Adrenal gland (tissue), 12 donors: ENCODE results near the gene PPP2R2C. TPM values are rescaled to one million over a fixed set of nuclear protein-coding genes. Genes with fewer than 3 reads are reported as not detected.

ENCODE experiments used
- DNase-seq, 7 donors: peaks; one replicate each; pipeline ENCODE4 v3.0.0-alpha.2; 2019 to 2020
- H3K27ac ChIP-seq, 5 donors: fragments of 200-600 bp; sonication (generic) in 4 of 5; 1 replicate in 3 of 5; 2 replicates in 2 of 5; pipeline versions ENCODE4 v1.5.1 to v1.8.0; 2016 to 2020; ENCODE audit warnings: mild to moderate bottlenecking in 1 of 5
- H3K27me3 ChIP-seq: fragments of 200-600 bp; 2 replicates; pipeline ENCODE4 v1.8.0; 2021
- H3K36me3 ChIP-seq, 2 donors: fragments of 200-600 bp; replicated peaks in 1 of 2; 1 replicate in 1 of 2; 2 replicates in 1 of 2; pipeline versions ENCODE4 v1.5.1 to v1.8.0; 2018 to 2022
- H3K4me1 ChIP-seq, 2 donors: fragments of 200-600 bp; replicated peaks in 1 of 2; 1 replicate in 1 of 2; 2 replicates in 1 of 2; pipeline versions ENCODE4 v1.5.1 to v1.8.0; 2018 to 2021
- H3K4me3 ChIP-seq, 4 donors: fragments of 200-600 bp; sonication (generic) in 3 of 4; one replicate each; pipeline ENCODE4 v1.5.1; 2016 to 2018
- H3K9me3 ChIP-seq, 3 donors: fragments of 200-600 bp; sonication (generic) in 1 of 3; replicated peaks in 1 of 3; 1 replicate in 2 of 3; 2 replicates in 1 of 3; pipeline versions ENCODE4 v1.5.1 to v1.8.0; 2016 to 2021
- POLR2A ChIP-seq, 2 donors: fragments of 450-650 bp; IDR thresholded peaks; one replicate each; pipeline ENCODE4 v1.6.1; 2017; ENCODE audit warnings: antibody characterized with exemption in 2 of 2, mild to moderate bottlenecking in 2 of 2, moderate library complexity in 1 of 2
- WGBS, 4 donors: extraction: QIAGEN DNeasy Blood & Tissue Kit in 2 of 4; methylation state at CpG; one replicate each; pipeline versions ENCODE4 v1.1.5 to v1.1.7; 2013 to 2017; 5-methylcytosine and 5-hydroxymethylcytosine counted together
- intact Hi-C, 2 donors: fragments of 100-400 bp; cut with DNase I; formaldehyde crosslinking; loops; one replicate each; pipeline versions ENCODE4 v1.14.1 to v1.15.0; 2022 to 2023
- polyA plus RNA-seq, 3 donors: library from polyadenylated mRNA; stranded (reverse); fragments of 200-250 nt in 2 of 3; fragments of 350-450 nt in 1 of 3; fragmentation: Illumina TruSeq in 1 of 3; extraction: RNeasy Lipid Tissue Mini Kit (QIAGEN cat#74804) in 1 of 3; gene quantifications; one replicate each; pipeline ENCODE4 v1.2.3, GENCODE V29; 2013 to 2014
- total RNA-seq, 9 donors: library from RNA; depleted of rRNA in 4 of 9; stranded (reverse); fragments of >200 nt in 4 of 9; fragments of 120-200 nt in 1 of 9; fragmentation: NEBNext Ultra II Directional in 1 of 9; extraction: Animal tissue kit (Norgen Biotek cat#: 25700) in 1 of 9; gene quantifications; one replicate each; pipeline versions ENCODE4 v1.1.0 to v1.2.4, GENCODE V29; 2013 to 2023
- TF ChIP-seq, protein P1 (sequence below), 6 experiments: fragments of 450-650 bp in 4 of 6; fragments of 200-600 bp in 2 of 6; sonication (generic) in 1 of 6; IDR thresholded peaks; 1 replicate in 5 of 6; 2 replicates in 1 of 6; pipeline versions ENCODE4 v1.5.1 to v1.8.0; 2016 to 2021; ENCODE audit warnings: antibody characterized with exemption in 6 of 6, mild to moderate bottlenecking in 2 of 6, moderate library complexity in 1 of 6
- donor health status: healthy with polysubstance abuse.
- donor health status: Bipolar disorder and iron deficiency.
- donor health status: DM: yes; HTN: yes; CAD: no.
- donor health status: DM: no; HTN: no; CAD: no.
- donor health status: DM: no; HTN: no; CAD: no.
- donor health status: DM: yes; HTN: yes; CAD: no.

Gene PPP2R2C
- total and polyA plus RNA-seq, 12 donors = 0.17 to 7.2 (median 2.0) TPM; not detected in 3

DNA sequence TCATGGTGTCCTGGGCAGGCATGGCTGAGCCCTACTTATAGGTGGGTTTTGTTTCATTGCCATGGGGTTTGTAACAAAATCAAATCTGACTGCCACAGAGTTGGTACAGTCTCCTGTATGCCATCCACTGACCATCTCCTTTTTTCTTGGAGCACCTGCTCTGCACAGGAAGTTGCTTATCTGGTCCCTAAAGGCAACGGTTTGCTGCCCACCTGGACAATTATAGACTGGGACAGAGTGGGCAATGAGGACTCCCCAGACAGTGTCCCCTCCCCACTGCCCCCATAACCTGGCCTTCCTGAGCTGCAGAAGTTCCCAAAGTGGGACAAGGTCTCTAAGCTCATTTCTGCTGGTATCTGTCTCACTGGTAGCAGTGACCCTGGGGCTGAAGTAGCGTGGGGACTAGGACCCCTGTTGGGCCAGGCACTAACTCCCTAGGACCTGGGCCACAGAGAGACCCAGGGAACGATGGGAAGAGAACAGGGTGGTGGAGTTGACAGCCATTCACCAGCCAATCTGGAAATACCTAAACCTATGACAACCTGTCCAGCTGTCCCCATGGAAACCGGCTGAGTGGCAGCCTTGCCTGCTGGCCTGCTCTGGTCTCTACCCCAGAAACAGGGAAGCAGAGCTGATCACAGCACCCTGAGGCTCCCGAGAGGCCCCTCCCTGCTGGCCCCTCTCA is 138.1 kb downstream of the PPP2R2C start:
- intact Hi-C loops = loop anchor here (5.0 to 10.0 kb wide), 2 partner anchors 210 to 213 kb away; no protein-coding TSS in a partner anchor
- Histone ChIP-seq H3K36me3 (no peaks in the 10 kb centered on the region), H3K9me3 (no peaks in the 10 kb centered on the region), H3K27ac (no peak overlapping the region), H3K4me1 (no peaks in the 10 kb centered on the region), H3K4me3 (no peak overlapping the region), H3K27me3 (peaks cover 10% of the 10 kb centered on the region)
- no peak for TF ChIP-seq POLR2A (IDR thresholded peaks at IDR 0.05)
- TF ChIP-seq, protein P1, sequence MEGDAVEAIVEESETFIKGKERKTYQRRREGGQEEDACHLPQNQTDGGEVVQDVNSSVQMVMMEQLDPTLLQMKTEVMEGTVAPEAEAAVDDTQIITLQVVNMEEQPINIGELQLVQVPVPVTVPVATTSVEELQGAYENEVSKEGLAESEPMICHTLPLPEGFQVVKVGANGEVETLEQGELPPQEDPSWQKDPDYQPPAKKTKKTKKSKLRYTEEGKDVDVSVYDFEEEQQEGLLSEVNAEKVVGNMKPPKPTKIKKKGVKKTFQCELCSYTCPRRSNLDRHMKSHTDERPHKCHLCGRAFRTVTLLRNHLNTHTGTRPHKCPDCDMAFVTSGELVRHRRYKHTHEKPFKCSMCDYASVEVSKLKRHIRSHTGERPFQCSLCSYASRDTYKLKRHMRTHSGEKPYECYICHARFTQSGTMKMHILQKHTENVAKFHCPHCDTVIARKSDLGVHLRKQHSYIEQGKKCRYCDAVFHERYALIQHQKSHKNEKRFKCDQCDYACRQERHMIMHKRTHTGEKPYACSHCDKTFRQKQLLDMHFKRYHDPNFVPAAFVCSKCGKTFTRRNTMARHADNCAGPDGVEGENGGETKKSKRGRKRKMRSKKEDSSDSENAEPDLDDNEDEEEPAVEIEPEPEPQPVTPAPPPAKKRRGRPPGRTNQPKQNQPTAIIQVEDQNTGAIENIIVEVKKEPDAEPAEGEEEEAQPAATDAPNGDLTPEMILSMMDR (IDR thresholded peaks at IDR 0.05) = no peak
- no peak for DNase-seq
- WGBS, 4 donors = 58 to 85% (median 60%) methylated on average over 4 to 5 of the region's 5 CpGs

DNA sequence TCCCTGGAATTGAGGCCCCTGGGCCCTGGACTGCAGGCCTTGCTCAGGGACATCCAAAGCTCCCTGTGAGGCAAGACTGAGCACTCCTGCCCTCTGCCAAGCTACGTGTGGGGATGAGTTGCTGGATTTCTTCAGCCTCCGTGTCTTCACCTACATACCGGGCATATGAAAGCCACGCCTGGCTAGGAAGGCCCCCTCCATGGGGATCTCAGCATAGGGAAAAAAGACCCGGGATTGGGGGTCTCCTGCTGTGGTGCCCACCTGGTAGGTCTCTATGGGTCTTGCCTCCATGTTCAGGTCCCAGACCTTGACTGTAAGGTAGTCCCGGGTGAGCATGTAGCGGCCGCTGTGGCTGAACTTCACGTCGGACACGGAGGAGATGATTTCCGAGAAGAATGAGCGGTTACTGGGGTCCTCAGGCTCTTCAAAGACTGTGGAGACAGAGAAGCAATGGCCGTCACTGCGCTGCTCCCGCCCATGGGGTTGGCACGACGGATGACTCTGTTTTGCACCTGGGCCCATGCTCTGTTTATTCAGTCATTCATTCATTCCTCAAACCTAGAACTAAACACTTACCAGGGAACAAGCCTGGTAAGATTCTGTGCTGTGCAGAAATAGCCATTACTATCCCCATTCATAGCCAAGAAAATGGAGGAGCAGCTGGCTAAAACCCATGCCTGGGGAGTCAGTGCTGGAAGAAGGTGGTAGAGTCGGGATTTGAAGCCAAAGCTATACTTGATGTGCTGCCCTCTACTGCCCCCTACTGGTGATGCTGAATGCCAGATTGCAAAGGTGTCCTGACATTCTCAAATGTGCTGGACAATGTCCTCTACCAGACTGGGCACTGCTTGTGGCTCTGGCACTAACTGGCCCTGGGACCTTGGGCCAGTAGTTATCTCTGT is 138.9 kb downstream of the PPP2R2C start:
- H3K27me3 ChIP-seq = peaks cover 5% of the 10 kb centered on the region
- no peak overlapping the region for H3K27ac ChIP-seq

DNA sequence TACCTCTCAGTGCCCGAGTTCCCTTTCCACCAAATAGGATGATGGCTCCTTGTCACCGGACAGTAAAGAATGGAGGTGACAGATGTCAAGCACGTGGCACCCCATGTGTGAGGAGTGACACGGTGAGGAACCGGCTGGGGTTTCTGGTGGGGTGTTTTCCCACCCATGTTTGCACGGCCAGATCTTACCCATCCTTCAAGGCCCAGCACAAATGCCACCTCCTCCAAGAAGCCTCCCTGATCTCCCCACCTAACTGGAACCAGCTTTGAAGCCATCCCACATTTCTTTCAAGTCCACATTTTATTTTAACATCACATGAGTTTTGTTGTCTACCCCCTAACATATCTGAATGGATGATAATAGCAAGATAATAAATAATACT is 139.8 kb downstream of the PPP2R2C start:
- 65 to 73% (median 70%) methylated on average over 6 of the region's 6 CpGs for WGBS, 4 donors
- Histone ChIP-seq H3K4me3 (no peak overlapping the region), H3K27me3 (no peaks in the 10 kb centered on the region), H3K36me3 (no peaks in the 10 kb centered on the region), H3K9me3 (no peaks in the 10 kb centered on the region), H3K4me1 (no peaks in the 10 kb centered on the region), H3K27ac (no peak overlapping the region)
- intact Hi-C loops = loop anchor here (5.0 to 10.0 kb wide), 2 partner anchors 212 to 215 kb away; no protein-coding TSS in a partner anchor
- TF ChIP-seq, protein P1 (IDR thresholded peaks at IDR 0.05) = no peak
- TF ChIP-seq POLR2A (IDR thresholded peaks at IDR 0.05) = no peak
- DNase-seq = no peak

More for the DNA sequence above, 138.9 kb downstream of the PPP2R2C start:
- no peaks in the 10 kb centered on the region for H3K9me3 ChIP-seq
- WGBS, 4 donors = 86 to 96% (median 88%) methylated on average over 14 to 19 of the region's 19 CpGs
- TF ChIP-seq, protein P1 (IDR thresholded peaks at IDR 0.05) = peak in 1 of 6 experiments; percentile 15
- TF ChIP-seq POLR2A (IDR thresholded peaks at IDR 0.05) = no peak
- H3K36me3 ChIP-seq = no peaks in the 10 kb centered on the region
- no peak for DNase-seq
- H3K4me1 ChIP-seq = no peaks in the 10 kb centered on the region
- no peak overlapping the region for H3K4me3 ChIP-seq
- intact Hi-C loops = loop anchor here (5.0 to 10.0 kb wide), 2 partner anchors 211 to 214 kb away; no protein-coding TSS in a partner anchor

DNA sequence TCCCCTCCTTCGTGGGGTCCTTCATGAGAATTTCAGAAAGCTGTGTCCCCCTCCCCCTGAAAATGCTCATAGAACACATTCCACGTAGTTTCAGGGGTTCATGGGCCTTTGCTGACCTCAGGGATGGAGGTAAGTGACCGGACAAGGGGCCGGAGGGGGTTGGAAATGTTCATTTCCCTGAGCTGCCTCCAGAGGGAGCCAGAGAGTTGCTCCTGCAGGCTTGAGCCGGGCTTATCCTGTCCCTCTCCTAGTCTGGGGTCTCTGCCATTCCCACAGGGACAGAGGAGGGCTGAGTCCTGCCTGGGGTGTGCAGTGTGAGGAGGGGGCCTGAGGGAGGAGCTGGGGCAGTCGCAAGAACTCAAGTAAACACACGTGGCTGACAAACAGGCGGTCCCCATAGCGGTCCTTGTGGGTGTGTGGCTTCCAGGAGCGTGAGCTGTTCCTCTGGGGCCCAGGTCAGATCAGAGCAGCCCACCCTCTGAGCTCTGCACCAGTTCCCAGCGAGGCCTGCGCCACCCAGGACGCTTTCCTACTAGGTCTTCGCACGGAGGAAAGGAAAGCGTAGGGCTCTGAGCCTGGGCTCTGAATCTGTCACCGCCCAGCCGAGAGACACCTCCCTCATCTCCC is 140.3 kb downstream of the PPP2R2C start:
- no peaks in the 10 kb centered on the region for H3K4me1 ChIP-seq
- H3K36me3 ChIP-seq = no peaks in the 10 kb centered on the region
- no peaks in the 10 kb centered on the region for H3K9me3 ChIP-seq
- no peak overlapping the region for H3K4me3 ChIP-seq
- TF ChIP-seq, protein P1 (IDR thresholded peaks at IDR 0.05) = peak; percentile 36 to 64 (median 55)
- TF ChIP-seq POLR2A (IDR thresholded peaks at IDR 0.05) = no peak
- WGBS, 4 donors = 40 to 64% (median 46%) methylated on average over 11 to 18 of the region's 18 CpGs
- DNase-seq = peak in 4 of 7 donors; percentile 18 to 47 (median 36)
- no peak overlapping the region for H3K27ac ChIP-seq
- H3K27me3 ChIP-seq = no peaks in the 10 kb centered on the region
- intact Hi-C loops = loop anchor here (5.0 to 10.0 kb wide), 2 partner anchors 213 to 215 kb away; no protein-coding TSS in a partner anchor
